CD4-positive, alpha-beta memory T cell (primary cell): ENCODE data around the gene KRTAP20-1. TPM values are rescaled to one million over a fixed set of nuclear protein-coding genes. Genes with fewer than 3 reads are reported as not detected.

Experiments used
- CTCF ChIA-PET: fragments of 350-600 bp; sonication (Branson Sonifier 250); formaldehyde crosslinking; loops from one replicate; lab custom pipeline; 2021; ENCODE audit warnings: inconsistent platforms; ENCODE audit not compliant: partially characterized antibody; lab: Charles Lee
- POLR2A ChIA-PET: fragments of 350-600 bp; sonication (Branson Sonifier 250); formaldehyde crosslinking; loops from one replicate; lab custom pipeline; 2021; ENCODE audit not compliant: partially characterized antibody; lab: Charles Lee
- DNase-seq, 5 donors: peaks; one replicate each; pipeline versions ENCODE4 v3.0.0 to v3.0.0-alpha.2; 2020 to 2022; ENCODE audit warnings: mixed read lengths in 1 of 5
- H3K27ac ChIP-seq: one replicate; pipeline ENCODE4 v1.7.0; 2013; ENCODE audit warnings: low read depth, low read length
- H3K27me3 ChIP-seq: 2 replicates; pipeline ENCODE4 v1.7.0; 2013; ENCODE audit warnings: mild to moderate bottlenecking, low read length, moderate library complexity; ENCODE audit not compliant: insufficient read depth
- H3K36me3 ChIP-seq: 2 replicates; pipeline ENCODE4 v1.7.0; 2013; ENCODE audit warnings: mild to moderate bottlenecking, low read length, moderate library complexity; ENCODE audit not compliant: insufficient read depth
- H3K4me1 ChIP-seq: 2 replicates; pipeline ENCODE4 v1.7.0; 2013; ENCODE audit warnings: mild to moderate bottlenecking, low read length, moderate library complexity; ENCODE audit not compliant: insufficient read depth
- H3K4me3 ChIP-seq, 2 donors: one replicate each; pipeline ENCODE4 v1.7.0; 2013; ENCODE audit warnings: low read length in 2 of 2, mild to moderate bottlenecking in 1 of 2
- H3K9me3 ChIP-seq, 2 donors: one replicate each; pipeline ENCODE4 v1.7.0; 2013; ENCODE audit warnings: low read length in 2 of 2, control low read depth in 1 of 2; ENCODE audit not compliant: control insufficient read depth in 1 of 2
- H3K27ac Mint-ChIP-seq, 7 donors: one replicate each; pipeline ENCODE4 v1.8.0; 2020 to 2021; ENCODE audit warnings: mixed read lengths in 7 of 7, mild to moderate bottlenecking in 6 of 7, inconsistent platforms in 3 of 7, moderate library complexity in 3 of 7
- H3K27me3 Mint-ChIP-seq, 2 donors: one replicate each; pipeline ENCODE4 v1.8.0; 2020 to 2021; ENCODE audit warnings: mixed read lengths in 2 of 2
- H3K36me3 Mint-ChIP-seq, 2 donors: one replicate each; pipeline ENCODE4 v1.8.0; 2020 to 2021; ENCODE audit warnings: mixed read lengths in 2 of 2, inconsistent platforms in 1 of 2, mild to moderate bottlenecking in 1 of 2
- H3K4me1 Mint-ChIP-seq, 4 donors: one replicate each; pipeline ENCODE4 v1.8.0; 2020 to 2021; ENCODE audit warnings: mixed read lengths in 4 of 4, mild to moderate bottlenecking in 1 of 4
- H3K4me3 Mint-ChIP-seq, 8 donors: one replicate each; pipeline ENCODE4 v1.8.0; 2020 to 2021; ENCODE audit warnings: mixed read lengths in 8 of 8, mild to moderate bottlenecking in 7 of 8, moderate library complexity in 6 of 8, inconsistent platforms in 3 of 8
- H3K9me3 Mint-ChIP-seq, 8 donors: one replicate each; pipeline ENCODE4 v1.8.0; 2020 to 2021; ENCODE audit warnings: mixed read lengths in 8 of 8, mild to moderate bottlenecking in 5 of 8, inconsistent platforms in 3 of 8, moderate library complexity in 1 of 8
- intact Hi-C: fragments of 100-400 bp; cut with micrococcal nuclease; formaldehyde crosslinking; loops from one replicate; pipeline ENCODE4 v1.15.1; 2023
- polyA plus RNA-seq, 2 donors: library from polyadenylated mRNA; unstranded; fragments of 300-500 nt; fragmentation: Illumina TruSeq; gene quantifications; one replicate each; pipeline ENCODE4 v1.2.3, GENCODE V29; 2021
- total RNA-seq, 2 experiments: library from RNA; stranded (reverse); gene quantifications; one replicate each; pipeline ENCODE4 v1.2.3, GENCODE V29; 2021

KRTAP20-1 gene
- total and polyA plus RNA-seq, 4 experiments from 2014 or later, result not detected

DNA sequence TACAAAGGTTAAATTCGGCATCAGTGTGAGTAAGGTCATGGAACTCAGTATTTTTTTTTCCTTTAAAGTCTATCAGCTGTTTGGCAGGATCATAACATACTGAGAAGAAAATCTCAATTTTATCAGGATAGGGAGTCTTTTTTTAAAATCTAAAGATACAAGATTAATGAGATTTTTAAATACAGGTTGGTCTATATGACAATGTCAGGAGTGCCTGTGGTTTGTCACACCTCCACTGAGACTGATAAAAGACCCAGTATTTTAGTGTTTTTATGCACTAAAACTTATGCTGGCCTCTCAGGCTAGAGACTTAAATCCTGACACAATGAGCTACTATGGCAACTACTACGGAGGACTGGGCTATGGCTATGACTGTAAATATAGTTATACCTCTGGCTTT, 26.3 kb downstream of the KRTAP20-1 start, which contains the start of gene KRTAP20-3:
Gene KRTAP20-3, plus strand, starts transcription at position 301 of the 400 bp plus-strand sequence.
- Mint-ChIP-seq H3K27ac (no peak within 1 kb of the TSS), H3K4me1 (no peaks in the 10 kb centered on the region), H3K4me3 (no peak within 1 kb of the TSS), H3K36me3 (no peaks in the 10 kb centered on the region), H3K27me3 (no peaks in the 10 kb centered on the region), H3K9me3 (peaks cover 0 to 12% (median 2%) of the 10 kb centered on the region in 8 donors)
- Histone ChIP-seq H3K27ac (no peak within 1 kb of the TSS), H3K4me3 (no peak within 1 kb of the TSS), H3K9me3 (no peaks in the 10 kb centered on the region), H3K27me3 (no peaks in the 10 kb centered on the region), H3K4me1 (no peaks in the 10 kb centered on the region), H3K36me3 (no peaks in the 10 kb centered on the region)
- no peak for DNase-seq
- ChIA-PET POLR2A (no interaction called here), CTCF (no interaction called here)
- intact Hi-C loops, result no loop called here

DNA sequence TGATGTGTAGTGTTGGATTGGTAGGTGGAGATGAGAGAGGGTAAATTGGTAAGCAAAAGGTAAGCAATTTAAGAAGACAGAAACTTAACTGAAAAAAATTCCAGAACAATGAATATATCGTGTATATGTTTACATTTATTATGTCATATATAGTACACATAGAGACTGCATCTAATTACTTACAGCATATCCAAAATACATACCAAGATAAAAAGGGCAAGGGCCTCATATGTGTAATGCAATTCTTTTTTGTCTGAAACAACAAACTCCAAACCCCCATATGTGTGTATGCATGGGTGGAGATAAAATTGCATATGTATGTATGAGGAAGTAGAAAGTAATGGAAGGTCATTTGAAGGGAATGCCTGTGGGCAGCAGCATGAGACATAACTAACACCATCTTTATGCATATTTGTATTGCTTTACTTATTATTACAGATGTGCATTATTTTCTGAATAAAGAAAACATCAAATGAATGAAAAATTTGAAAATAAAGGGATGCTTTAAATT, 30.7 kb downstream of the KRTAP20-1 start:
- DNase-seq, result no peak
- no peaks in the 10 kb centered on the region for H3K4me1 Mint-ChIP-seq
- no peaks in the 10 kb centered on the region for H3K9me3 ChIP-seq
- peaks cover 0 to 5% (median 3%) of the 10 kb centered on the region in 8 donors for H3K9me3 Mint-ChIP-seq
- H3K36me3 ChIP-seq, result no peaks in the 10 kb centered on the region
- POLR2A ChIA-PET, result no interaction called here
- no peaks in the 10 kb centered on the region for H3K36me3 Mint-ChIP-seq
- H3K4me3 ChIP-seq, result no peak overlapping the region
- CTCF ChIA-PET, result no interaction called here
- no peak overlapping the region for H3K4me3 Mint-ChIP-seq
- H3K27ac Mint-ChIP-seq, result no peak overlapping the region
- peaks cover 0 to 3% of the 10 kb centered on the region in 2 donors for H3K27me3 Mint-ChIP-seq
- no peak overlapping the region for H3K27ac ChIP-seq
- no peaks in the 10 kb centered on the region for H3K4me1 ChIP-seq
- intact Hi-C loops, result no loop called here
- H3K27me3 ChIP-seq, result no peaks in the 10 kb centered on the region

DNA sequence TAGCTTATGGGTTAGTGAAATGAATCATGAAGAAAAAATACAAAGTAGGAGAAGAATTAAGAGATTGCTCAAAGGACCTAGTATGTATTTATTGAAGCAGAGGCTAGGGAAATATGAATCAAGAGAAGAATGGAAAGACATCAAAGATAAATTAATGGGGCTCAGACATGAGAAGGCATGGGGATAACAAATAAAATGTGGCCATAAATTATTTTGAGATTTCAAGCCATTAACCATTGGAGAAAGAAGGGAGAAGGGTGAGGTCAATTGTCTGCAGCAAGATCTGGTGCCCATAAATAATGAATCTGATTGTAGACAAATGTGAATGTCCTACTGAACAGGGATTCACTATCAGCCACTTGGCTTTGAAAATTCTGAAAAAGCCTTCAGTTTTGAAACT, 36.7 kb downstream of the KRTAP20-1 start:
- Mint-ChIP-seq H3K9me3 (peaks cover 0 to 3% (median 0%) of the 10 kb centered on the region in 8 donors), H3K27ac (no peak overlapping the region), H3K4me3 (no peak overlapping the region), H3K27me3 (peaks cover 0 to 4% of the 10 kb centered on the region in 2 donors), H3K4me1 (no peaks in the 10 kb centered on the region), H3K36me3 (no peaks in the 10 kb centered on the region)
- no peaks in the 10 kb centered on the region for H3K9me3 ChIP-seq
- H3K36me3 ChIP-seq, result no peaks in the 10 kb centered on the region
- ChIA-PET POLR2A (no interaction called here), CTCF (no interaction called here)
- H3K4me1 ChIP-seq, result no peaks in the 10 kb centered on the region
- no peak overlapping the region for H3K4me3 ChIP-seq
- no peak overlapping the region for H3K27ac ChIP-seq
- no peak for DNase-seq
- intact Hi-C loops, result no loop called here
- no peaks in the 10 kb centered on the region for H3K27me3 ChIP-seq

Other genes starting within 250 kb of the KRTAP20-1 start
- not detected for gene KRTAP13-2, start 244.2 kb upstream of the KRTAP20-1 start, total RNA-seq
- gene KRTAP13-2, start 244.2 kb upstream of the KRTAP20-1 start, polyA plus RNA-seq, result not detected
- not detected for gene KRTAP13-1, start 220.4 kb upstream of the KRTAP20-1 start, total RNA-seq
- gene KRTAP13-1, start 220.4 kb upstream of the KRTAP20-1 start, polyA plus RNA-seq, result not detected
- not detected for gene KRTAP13-3, start 190.5 kb upstream of the KRTAP20-1 start, total RNA-seq
- gene KRTAP13-3, start 190.5 kb upstream of the KRTAP20-1 start, polyA plus RNA-seq, result not detected
- gene KRTAP13-4, start 186.2 kb upstream of the KRTAP20-1 start, total RNA-seq, result not detected
- not detected for gene KRTAP13-4, start 186.2 kb upstream of the KRTAP20-1 start, polyA plus RNA-seq
- gene KRTAP15-1, start 176.2 kb upstream of the KRTAP20-1 start, total RNA-seq, result not detected
- gene KRTAP15-1, start 176.2 kb upstream of the KRTAP20-1 start, polyA plus RNA-seq, result not detected
- gene KRTAP19-1, start 136.1 kb upstream of the KRTAP20-1 start, total RNA-seq, result not detected
- not detected for gene KRTAP19-1, start 136.1 kb upstream of the KRTAP20-1 start, polyA plus RNA-seq
- not detected for gene KRTAP19-2, start 129.0 kb upstream of the KRTAP20-1 start, total RNA-seq
- gene KRTAP19-2, start 129.0 kb upstream of the KRTAP20-1 start, polyA plus RNA-seq, result not detected
- gene KRTAP19-3, start 124.4 kb upstream of the KRTAP20-1 start, total RNA-seq, result not detected
- not detected for gene KRTAP19-3, start 124.4 kb upstream of the KRTAP20-1 start, polyA plus RNA-seq
- not detected for gene KRTAP19-4, start 119.3 kb upstream of the KRTAP20-1 start, total RNA-seq
- gene KRTAP19-4, start 119.3 kb upstream of the KRTAP20-1 start, polyA plus RNA-seq, result not detected
- gene KRTAP19-5, start 114.3 kb upstream of the KRTAP20-1 start, total RNA-seq, result not detected
- gene KRTAP19-5, start 114.3 kb upstream of the KRTAP20-1 start, polyA plus RNA-seq, result not detected
- not detected for gene KRTAP19-6, start 74.6 kb upstream of the KRTAP20-1 start, total RNA-seq
- not detected for gene KRTAP19-6, start 74.6 kb upstream of the KRTAP20-1 start, polyA plus RNA-seq
- gene KRTAP19-7, start 55.1 kb upstream of the KRTAP20-1 start, total RNA-seq, result not detected
- not detected for gene KRTAP19-7, start 55.1 kb upstream of the KRTAP20-1 start, polyA plus RNA-seq
- not detected for gene KRTAP22-2, start 26.0 kb upstream of the KRTAP20-1 start, total RNA-seq
- gene KRTAP22-2, start 26.0 kb upstream of the KRTAP20-1 start, polyA plus RNA-seq, result not detected
- gene KRTAP6-3, start 24.0 kb upstream of the KRTAP20-1 start, total RNA-seq, result not detected
- gene KRTAP6-3, start 24.0 kb upstream of the KRTAP20-1 start, polyA plus RNA-seq, result not detected
- gene KRTAP6-2, start 17.5 kb upstream of the KRTAP20-1 start, total RNA-seq, result not detected
- not detected for gene KRTAP6-2, start 17.5 kb upstream of the KRTAP20-1 start, polyA plus RNA-seq
- not detected for gene KRTAP22-1, start 15.3 kb upstream of the KRTAP20-1 start, total RNA-seq
- not detected for gene KRTAP22-1, start 15.3 kb upstream of the KRTAP20-1 start, polyA plus RNA-seq
- not detected for gene KRTAP6-1, start 2.5 kb upstream of the KRTAP20-1 start, total RNA-seq
- not detected for gene KRTAP6-1, start 2.5 kb upstream of the KRTAP20-1 start, polyA plus RNA-seq
- gene KRTAP20-4, start 4.2 kb downstream of the KRTAP20-1 start, total RNA-seq, result not detected
- not detected for gene KRTAP20-4, start 4.2 kb downstream of the KRTAP20-1 start, polyA plus RNA-seq
- not detected for gene KRTAP20-2, start 18.8 kb downstream of the KRTAP20-1 start, total RNA-seq
- not detected for gene KRTAP20-2, start 18.8 kb downstream of the KRTAP20-1 start, polyA plus RNA-seq
- not detected for gene KRTAP20-3, start 26.4 kb downstream of the KRTAP20-1 start, total RNA-seq
- not detected for gene KRTAP20-3, start 26.4 kb downstream of the KRTAP20-1 start, polyA plus RNA-seq
- not detected for gene KRTAP21-3, start 102.4 kb downstream of the KRTAP20-1 start, total RNA-seq
- not detected for gene KRTAP21-3, start 102.4 kb downstream of the KRTAP20-1 start, polyA plus RNA-seq
- not detected for gene KRTAP21-2, start 130.8 kb downstream of the KRTAP20-1 start, total RNA-seq
- gene KRTAP21-2, start 130.8 kb downstream of the KRTAP20-1 start, polyA plus RNA-seq, result not detected
- not detected for gene KRTAP21-1, start 139.0 kb downstream of the KRTAP20-1 start, total RNA-seq
- gene KRTAP21-1, start 139.0 kb downstream of the KRTAP20-1 start, polyA plus RNA-seq, result not detected
- gene KRTAP8-1, start 196.8 kb downstream of the KRTAP20-1 start, total RNA-seq, result not detected
- not detected for gene KRTAP8-1, start 196.8 kb downstream of the KRTAP20-1 start, polyA plus RNA-seq
- gene KRTAP7-1, start 213.3 kb downstream of the KRTAP20-1 start, total RNA-seq, result not detected
- gene KRTAP7-1, start 213.3 kb downstream of the KRTAP20-1 start, polyA plus RNA-seq, result not detected